HG03354 (cell line): ENCODE measurements around the gene RGS1.

Experiments
- ATAC-seq: cut with Tn5 transposase; IDR thresholded peaks from one replicate; pipeline ENCODE4 v1.9.1; 2021; ENCODE audit warnings: mild to moderate bottlenecking; ENCODE audit not compliant: unreplicated experiment, poor library complexity, severe bottlenecking

The RGS1 gene

GRCh38 chr1:192575499-192576189 is at the start of gene RGS1:
Gene RGS1 (plus strand): TSS chr1:192575773. CDS start chr1:192575793, 20 bp downstream.
- ATAC-seq, result peak; percentile 78

- ATAC-seq, result no peak
These were observed 48.3 kb upstream of the RGS1 start for GRCh38 chr1:192527111-192527795.

GRCh38 chr1:192527950-192528349 is 47.6 kb upstream of the RGS1 start:
- peak; percentile 59 for ATAC-seq

GRCh38 chr1:192529031-192529755 is 46.4 kb upstream of the RGS1 start:
- ATAC-seq, result no peak

- no peak for ATAC-seq
These were observed 45.8 kb upstream of the RGS1 start for GRCh38 chr1:192529811-192530210.

- ATAC-seq, result peak; percentile 94
These were observed 45.3 kb upstream of the RGS1 start for GRCh38 chr1:192530254-192530653.

GRCh38 chr1:192531037-192531703 is 44.4 kb upstream of the RGS1 start:
- ATAC-seq, result peak; percentile 39

- no peak for ATAC-seq
These were observed 40.9 kb upstream of the RGS1 start for GRCh38 chr1:192534666-192535065.

GRCh38 chr1:192535916-192536664 is 39.5 kb upstream of the RGS1 start:
- ATAC-seq, result no peak

GRCh38 chr1:192538407-192539296 is 36.9 kb upstream of the RGS1 start:
- peak; percentile 87 for ATAC-seq

- ATAC-seq, result peak; percentile 41
These were observed 36.1 kb upstream of the RGS1 start for GRCh38 chr1:192539297-192540092.

GRCh38 chr1:192543445-192543844 is 32.1 kb upstream of the RGS1 start:
- no peak for ATAC-seq

GRCh38 chr1:192545896-192546521 is 29.6 kb upstream of the RGS1 start:
- peak; percentile 66 for ATAC-seq

GRCh38 chr1:192546596-192547190 is 28.9 kb upstream of the RGS1 start:
- no peak for ATAC-seq

GRCh38 chr1:192547501-192547900 is 28.1 kb upstream of the RGS1 start:
- ATAC-seq, result no peak

GRCh38 chr1:192549937-192550336 is 25.6 kb upstream of the RGS1 start:
- ATAC-seq, result no peak

GRCh38 chr1:192550922-192551534 is 24.5 kb upstream of the RGS1 start:
- ATAC-seq, result peak; percentile 54
